GM21447 (cell line): ENCODE data around the gene GSTM1.
"Not testable (repeated sequence)": the region's sequence is repeated elsewhere in the genome, so short reads cannot be mapped to it uniquely, and the experiment has no call there.

Experiments
- ATAC-seq: cut with Tn5 transposase; IDR thresholded peaks from one replicate; pipeline ENCODE4 v1.9.1; 2021; ENCODE audit not compliant: unreplicated experiment

The GSTM1 gene

GRCh38 chr1:109695138-109695537 is 7.5 kb downstream of the GSTM1 start:
- ATAC-seq: not testable (repeated sequence)

GRCh38 chr1:109697066-109697465 is 9.4 kb downstream of the GSTM1 start:
- ATAC-seq: no peak

GRCh38 chr1:109697861-109698260 is 10.2 kb downstream of the GSTM1 start:
- not testable (repeated sequence) for ATAC-seq

- ATAC-seq: not testable (repeated sequence)
Observed at GRCh38 chr1:109702940-109703339, 15.3 kb downstream of the GSTM1 start.

- no peak for ATAC-seq
Observed at GRCh38 chr1:109704173-109704572, 16.6 kb downstream of the GSTM1 start.

GRCh38 chr1:109705411-109705810 is 17.8 kb downstream of the GSTM1 start:
- no peak for ATAC-seq

- ATAC-seq: not testable (repeated sequence)
Observed at GRCh38 chr1:109708949-109709348, 21.3 kb downstream of the GSTM1 start.

- ATAC-seq: not testable (repeated sequence)
Observed at GRCh38 chr1:109709822-109710221, 22.2 kb downstream of the GSTM1 start.

GRCh38 chr1:109711593-109712320 is 24.1 kb downstream of the GSTM1 start, which contains the start of gene GSTM5:
Gene GSTM5 (plus strand): TSS chr1:109712251. CDS start chr1:109712313, 62 bp downstream.
- ATAC-seq: not testable (repeated sequence)

- no peak for ATAC-seq
Observed at GRCh38 chr1:109712321-109712864, 24.8 kb downstream of the GSTM1 start.

GRCh38 chr1:109713636-109714035 is 26.0 kb downstream of the GSTM1 start:
- no peak for ATAC-seq

- ATAC-seq: no peak
Observed at GRCh38 chr1:109714661-109715372, 27.2 kb downstream of the GSTM1 start.

GRCh38 chr1:109716121-109716520 is 28.5 kb downstream of the GSTM1 start:
- ATAC-seq: no peak

- no peak for ATAC-seq
Observed at GRCh38 chr1:109716570-109717090, 29.0 kb downstream of the GSTM1 start.

- ATAC-seq: no peak
Observed at GRCh38 chr1:109717729-109718128, 30.1 kb downstream of the GSTM1 start.

- ATAC-seq: no peak
Observed at GRCh38 chr1:109718495-109718894, 30.9 kb downstream of the GSTM1 start.

- no peak for ATAC-seq
Observed at GRCh38 chr1:109719337-109719837, 31.8 kb downstream of the GSTM1 start.

- no peak for ATAC-seq
Observed at GRCh38 chr1:109721042-109721441, 33.4 kb downstream of the GSTM1 start.

- no peak for ATAC-seq
Observed at GRCh38 chr1:109721971-109722370, 34.4 kb downstream of the GSTM1 start.

GRCh38 chr1:109722908-109723691 is 35.5 kb downstream of the GSTM1 start:
- no peak for ATAC-seq

GRCh38 chr1:109724933-109725332 is 37.3 kb downstream of the GSTM1 start:
- ATAC-seq: no peak
